NCI-H2081 (cell line): ENCODE results near the gene CENPB.
A peak's percentile ranks its signal among the peaks of the same experiment; 100 is the strongest.

Experiments
- DNase-seq, 2 experiments: peaks; one replicate each; lab custom pipeline; 2025; lab: John Stamatoyannopoulos, UW

CENPB gene

DNA sequence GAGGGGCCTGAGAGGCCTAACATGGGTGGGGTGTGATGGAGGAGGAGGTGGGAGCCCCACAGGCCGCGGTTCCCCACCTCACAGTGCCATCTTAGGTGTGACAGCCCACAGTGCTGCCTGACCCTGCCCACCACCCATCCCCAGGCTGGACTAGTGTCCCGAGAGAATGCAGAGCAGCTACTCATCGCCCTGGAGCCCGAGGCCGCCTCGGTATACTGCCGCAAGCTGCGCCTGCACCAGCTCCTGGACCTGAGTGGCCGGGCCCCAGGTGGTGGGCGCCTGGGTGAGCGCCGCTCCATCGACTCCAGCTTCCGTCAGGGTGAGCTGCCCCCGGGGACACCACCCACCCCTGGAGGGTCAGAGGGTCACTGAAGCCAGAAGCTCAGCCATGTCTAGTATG lies 38.5 kb downstream of the CENPB start:
- no peak for DNase-seq

GRCh38 chr20:3747471-3747870 lies 39.1 kb downstream of the CENPB start:
- no peak for DNase-seq

DNA sequence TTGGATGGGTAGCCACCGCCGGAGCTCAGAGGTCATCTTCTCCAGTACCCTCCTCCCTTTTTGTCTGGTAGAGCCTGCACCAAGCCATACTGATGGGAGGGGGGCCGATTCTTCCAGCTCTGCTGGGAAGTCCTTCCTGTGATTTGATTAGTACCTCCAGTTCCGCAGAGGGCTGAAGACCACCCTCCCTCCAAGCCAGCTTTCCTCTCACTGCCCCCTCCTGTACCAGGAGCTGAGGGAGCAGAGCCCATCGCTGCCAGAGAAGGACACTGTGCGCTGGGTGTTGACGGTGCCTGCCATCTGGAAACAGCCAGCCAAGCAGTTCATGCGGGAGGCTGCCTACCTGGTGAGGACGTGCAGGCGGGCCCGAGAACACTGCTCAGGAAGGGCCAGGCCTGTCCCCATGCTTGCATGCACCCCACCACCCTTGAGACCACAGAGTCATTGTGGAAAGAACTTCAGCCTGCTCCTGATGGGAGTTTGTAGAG lies 40.8 kb downstream of the CENPB start:
- no peak for DNase-seq

DNA sequence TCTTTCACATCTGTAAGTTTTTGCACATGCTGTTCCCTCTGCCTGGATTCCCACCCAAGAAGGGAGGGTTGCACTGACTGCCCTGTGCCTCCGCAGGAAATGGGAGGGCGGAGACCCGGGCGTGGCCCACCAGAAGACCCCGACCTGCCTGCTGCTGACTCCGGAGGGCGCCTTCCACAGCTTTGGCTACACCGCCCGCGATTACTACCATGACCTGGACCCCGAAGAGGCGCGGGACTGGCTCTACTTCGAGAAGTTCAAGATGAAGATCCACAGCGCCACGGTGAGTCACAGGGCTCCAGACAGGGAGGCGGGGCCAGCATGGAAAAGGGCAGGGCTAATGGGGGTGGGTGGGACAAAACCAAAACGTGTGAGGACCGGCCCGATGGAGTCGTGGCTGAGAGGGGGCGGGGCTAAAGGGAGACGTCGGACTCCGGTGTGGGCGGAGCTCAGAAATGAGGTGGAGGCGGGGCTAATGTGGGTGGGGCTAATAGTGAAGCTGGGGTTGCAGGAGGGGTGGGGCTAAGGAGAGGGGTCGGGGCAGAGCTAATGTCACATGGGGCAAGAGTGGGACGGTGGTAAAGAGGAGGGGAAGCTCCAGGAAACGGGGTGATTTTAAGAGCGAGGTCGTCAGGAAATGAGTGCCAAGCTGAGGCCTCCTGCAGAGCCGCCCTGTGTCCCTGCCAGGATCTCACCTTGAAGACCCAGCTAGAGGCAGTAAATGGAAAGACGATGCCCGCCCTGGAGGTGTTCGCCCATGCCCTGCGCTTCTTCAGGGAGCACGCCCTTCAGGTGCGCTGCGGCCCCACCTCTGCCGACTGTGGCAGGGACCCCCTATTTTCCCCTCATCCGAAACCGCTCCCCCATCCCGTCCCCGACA lies 41.5 kb downstream of the CENPB start:
- DNase-seq = peak; percentile 23 to 49

GRCh38 chr20:3744037-3744436 lies 42.5 kb downstream of the CENPB start:
- no peak for DNase-seq

GRCh38 chr20:3743251-3743650 lies 43.3 kb downstream of the CENPB start:
- no peak for DNase-seq

DNA sequence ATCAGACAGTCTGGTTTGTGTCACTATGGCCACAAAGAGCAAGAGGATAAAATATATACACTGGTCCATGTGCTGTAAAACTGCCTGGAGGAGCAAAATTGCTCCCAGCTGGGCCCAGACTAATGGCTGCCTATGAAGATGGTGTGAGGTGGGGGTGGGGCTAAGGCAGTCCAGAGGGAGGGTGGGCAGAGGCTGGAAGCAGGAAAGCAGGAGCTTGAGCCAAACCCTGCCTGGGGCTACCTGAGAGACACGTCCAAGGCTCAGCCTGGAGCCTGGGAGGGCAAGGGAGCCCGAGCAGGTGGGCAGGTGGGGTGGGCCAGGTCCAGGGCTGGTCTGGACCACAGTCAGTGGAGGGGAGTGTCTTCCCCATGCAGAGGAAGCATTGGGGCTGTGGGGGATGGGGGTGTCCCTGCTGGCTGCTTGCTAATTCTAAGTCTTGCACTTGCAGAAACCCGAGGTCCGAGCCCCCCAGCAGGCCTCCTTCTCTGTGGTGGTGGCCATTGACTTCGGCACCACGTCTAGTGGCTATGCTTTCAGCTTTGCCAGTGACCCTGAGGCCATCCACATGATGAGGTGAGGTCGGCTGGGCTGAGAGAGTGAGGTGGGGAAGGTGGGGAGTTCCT lies 44.6 kb downstream of the CENPB start:
- no peak for DNase-seq

DNA sequence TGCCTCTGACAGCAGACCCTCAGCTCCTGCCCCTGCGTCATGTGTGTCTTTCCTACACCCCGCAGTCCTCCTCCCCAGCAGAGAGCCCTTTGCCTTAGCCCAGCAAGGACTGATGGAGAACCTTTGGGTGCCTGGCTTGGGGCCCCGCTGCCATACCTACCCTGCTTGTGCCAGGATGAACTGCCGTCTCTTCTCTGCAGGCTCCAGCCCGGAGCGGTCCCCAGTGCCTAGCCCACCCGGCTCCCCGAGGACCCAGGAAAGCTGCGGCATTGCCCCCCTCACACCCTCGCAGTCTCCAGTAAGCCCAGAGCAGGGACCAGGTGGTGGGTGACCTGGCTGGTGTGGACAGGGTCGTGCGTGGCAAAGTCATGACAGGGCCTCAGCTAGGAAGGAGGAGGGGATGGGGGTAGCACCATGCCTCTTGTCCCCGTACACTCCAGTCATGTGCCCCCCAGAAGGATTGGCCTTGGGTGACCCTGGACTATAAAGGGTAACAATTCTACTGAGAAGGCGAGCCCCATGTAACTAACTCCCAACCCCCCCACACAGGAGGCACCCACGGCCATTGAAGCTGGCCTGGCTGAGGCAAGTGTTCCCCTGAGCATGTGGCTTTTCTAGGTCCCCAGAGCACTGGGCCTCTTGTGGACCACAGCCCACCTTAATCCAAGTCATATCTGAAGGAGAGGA lies 45.8 kb downstream of the CENPB start:
- no peak for DNase-seq

DNA sequence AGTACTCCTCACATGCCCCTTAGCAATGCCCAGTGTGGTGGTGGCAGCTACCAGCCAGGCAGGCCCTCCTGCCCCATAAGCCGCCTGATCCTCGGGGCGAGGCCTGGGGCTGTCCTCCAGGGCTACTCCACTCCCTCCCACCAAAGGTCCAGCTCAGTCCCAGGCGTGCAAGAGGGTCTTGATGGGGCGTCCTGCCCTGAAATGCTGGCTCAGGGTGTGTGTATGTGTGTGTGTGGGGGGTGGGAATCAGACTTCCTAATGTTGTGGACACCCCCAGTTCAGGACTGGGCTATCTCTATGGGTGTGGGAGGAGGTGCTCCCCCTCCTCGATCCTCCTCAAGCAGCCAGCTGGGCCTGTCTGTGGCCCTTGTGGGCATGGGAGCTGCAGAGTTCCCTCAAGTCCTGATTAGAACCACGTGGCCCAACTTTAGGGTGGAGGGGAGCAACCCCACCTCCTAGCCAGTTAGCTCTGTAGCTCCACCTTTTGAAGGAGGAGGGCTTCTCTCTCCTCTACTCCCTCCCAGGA lies 46.6 kb downstream of the CENPB start:
- DNase-seq = no peak

DNA sequence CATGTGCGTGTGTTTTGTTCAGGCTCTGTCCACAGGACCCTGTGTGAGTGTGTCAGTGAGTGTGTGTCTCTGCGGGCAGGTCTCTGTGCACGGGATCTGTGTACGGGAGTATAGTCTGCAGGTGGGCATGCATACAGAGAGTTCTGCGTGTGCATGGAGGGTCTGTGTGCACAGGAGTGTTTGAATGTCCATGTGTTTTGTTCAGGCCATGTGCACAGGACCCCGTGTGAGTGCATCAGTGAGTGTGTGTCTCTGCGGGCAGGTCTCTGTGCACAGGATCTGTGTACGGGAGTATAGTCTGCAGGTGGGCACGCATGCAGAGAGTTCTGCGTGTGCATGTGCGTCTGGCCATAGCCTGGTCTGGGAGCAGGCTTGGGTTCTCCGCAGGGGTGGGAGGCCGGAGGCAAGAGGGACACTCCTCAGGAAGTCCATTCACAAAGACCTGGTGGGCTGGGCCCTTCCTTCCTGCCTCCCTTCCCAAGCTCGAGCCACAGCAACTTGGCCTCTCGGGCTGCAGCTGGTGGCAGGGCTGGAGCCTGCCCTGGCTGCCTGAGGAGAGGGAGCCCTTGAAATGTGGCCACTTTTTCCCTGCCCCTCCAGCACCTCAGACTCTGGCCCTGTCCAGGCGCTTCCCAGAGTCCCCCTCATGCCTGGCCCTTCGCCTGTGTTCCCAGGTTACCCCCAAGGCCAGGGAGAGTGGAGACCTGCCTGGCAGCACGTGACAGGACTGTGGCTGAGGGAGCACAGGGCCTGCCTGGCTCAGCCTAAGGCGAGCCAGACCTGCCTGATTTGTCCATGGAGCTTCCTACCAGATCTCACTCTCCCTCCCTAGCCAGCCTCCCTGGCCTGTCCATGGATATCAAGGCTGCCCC lies 47.2 kb downstream of the CENPB start:
- no peak for DNase-seq

DNA sequence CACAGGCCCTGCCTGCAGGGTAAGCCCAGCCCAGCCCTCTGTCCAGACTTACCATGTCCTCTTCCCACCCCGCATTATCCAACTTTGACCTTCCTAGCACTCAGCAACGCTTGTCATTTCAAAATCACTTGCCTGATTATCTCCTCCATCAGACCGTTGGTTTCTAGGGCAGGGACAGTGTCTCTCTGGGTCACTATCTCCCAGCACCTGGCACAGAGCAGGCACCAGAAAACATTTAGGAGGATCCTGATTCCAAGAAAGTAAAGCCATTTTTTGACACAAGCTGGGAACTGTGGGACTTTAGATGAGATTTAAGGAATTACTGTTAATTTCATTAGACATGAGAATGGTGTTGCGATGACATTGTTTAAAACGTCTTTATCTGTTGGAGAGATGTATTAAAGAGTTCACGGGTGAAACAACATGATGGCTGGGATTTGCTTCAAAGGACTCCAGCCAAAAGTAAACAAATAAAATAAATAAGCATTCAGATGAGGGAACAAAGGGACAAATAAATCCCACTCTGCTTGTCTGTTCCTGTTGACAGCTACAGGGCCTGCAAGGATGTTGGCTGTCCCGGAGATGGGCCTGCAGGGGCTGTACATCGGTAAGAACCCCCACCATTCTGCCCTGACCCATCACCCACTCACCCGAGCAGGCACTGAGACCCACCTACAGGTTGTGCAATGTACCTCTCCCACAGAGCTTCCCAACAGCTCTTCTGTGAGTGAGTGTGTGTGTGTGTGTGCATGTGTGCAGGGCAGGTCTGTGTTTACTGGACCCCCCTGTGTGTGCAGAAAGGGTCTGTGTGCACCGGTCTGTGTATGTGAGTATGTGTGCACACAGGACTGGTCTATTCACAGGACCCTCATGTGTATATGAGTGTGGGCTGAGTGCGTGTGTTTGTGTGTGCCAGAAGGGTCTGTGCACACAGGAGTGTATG lies 48.2 kb downstream of the CENPB start:
- DNase-seq = no peak

GRCh38 chr20:3735768-3736167 lies 50.8 kb downstream of the CENPB start:
- no peak for DNase-seq

GRCh38 chr20:3734111-3734843 lies 52.3 kb downstream of the CENPB start:
- DNase-seq = no peak
